NCI-H1436 (cell line): ENCODE results near the gene MAP2K2.

Experiments
- DNase-seq: peaks from one replicate; lab custom pipeline; 2025; lab: John Stamatoyannopoulos, UW

The MAP2K2 gene

GRCh38 chr19:4099041-4099764 is 24.7 kb downstream of the MAP2K2 start:
- DNase-seq: no peak

GRCh38 chr19:4098493-4098892 is 25.4 kb downstream of the MAP2K2 start:
- no peak for DNase-seq

- DNase-seq: no peak
Measured at GRCh38 chr19:4097501-4097900, 26.4 kb downstream of the MAP2K2 start.

- no peak for DNase-seq
Measured at GRCh38 chr19:4096049-4096892, 27.7 kb downstream of the MAP2K2 start.

- DNase-seq: no peak
Measured at GRCh38 chr19:4095488-4095844, 28.5 kb downstream of the MAP2K2 start.

GRCh38 chr19:4094761-4095487 is 29.0 kb downstream of the MAP2K2 start:
- no peak for DNase-seq

- DNase-seq: no peak
Measured at GRCh38 chr19:4094291-4094690, 29.6 kb downstream of the MAP2K2 start.

- no peak for DNase-seq
Measured at GRCh38 chr19:4093643-4094175, 30.2 kb downstream of the MAP2K2 start.

GRCh38 chr19:4090356-4091220 is 33.3 kb downstream of the MAP2K2 start:
- no peak for DNase-seq

- no peak for DNase-seq
Measured at GRCh38 chr19:4089946-4090345, 34.0 kb downstream of the MAP2K2 start.

- no peak for DNase-seq
Measured at GRCh38 chr19:4089400-4089908, 34.5 kb downstream of the MAP2K2 start.

GRCh38 chr19:4088975-4089374 is 34.9 kb downstream of the MAP2K2 start:
- no peak for DNase-seq

GRCh38 chr19:4087787-4088679 is 35.9 kb downstream of the MAP2K2 start:
- DNase-seq: no peak

- DNase-seq: no peak
Measured at GRCh38 chr19:4086411-4086867, 37.5 kb downstream of the MAP2K2 start.

GRCh38 chr19:4084547-4084877 is 39.4 kb downstream of the MAP2K2 start:
- DNase-seq: no peak

- DNase-seq: no peak
Measured at GRCh38 chr19:4083677-4084546, 40.0 kb downstream of the MAP2K2 start.

- DNase-seq: no peak
Measured at GRCh38 chr19:4082172-4082571, 41.8 kb downstream of the MAP2K2 start.

- DNase-seq: no peak
Measured at GRCh38 chr19:4081441-4082129, 42.3 kb downstream of the MAP2K2 start.

- DNase-seq: no peak
Measured at GRCh38 chr19:4080473-4080872, 43.4 kb downstream of the MAP2K2 start.
